Fibroblast of the aortic adventitia (primary cell): ENCODE measurements around the gene BBOX1. TPM values are rescaled to one million over a fixed set of nuclear protein-coding genes. Genes with fewer than 3 reads are reported as not detected.
"Not testable (repeated sequence)": the region's sequence is repeated elsewhere in the genome, so short reads cannot be mapped to it uniquely, and the experiment has no call there.

ENCODE experiments used
- DNase-seq: peaks from one replicate; pipeline ENCODE4 v3.0.0-alpha.2; 2010; ENCODE audit warnings: low read depth
- H3K4me3 ChIP-seq: 2 replicates; pipeline ENCODE4 v1.5.1; 2011; ENCODE audit warnings: low read depth, mild to moderate bottlenecking, control low read depth, low read length, moderate library complexity
- CTCF ChIP-seq: IDR thresholded peaks from 2 replicates; pipeline ENCODE4 v1.5.1; 2011; ENCODE audit warnings: mild to moderate bottlenecking, low read length, control low read depth, inconsistent platforms; ENCODE audit not compliant: insufficient read depth
- total RNA-seq: library from RNA; depleted of rRNA; stranded (reverse); fragments of >200 nt; gene quantifications from 2 replicates; pipeline ENCODE4 v1.2.3, GENCODE V29; 2012; ENCODE audit warnings: low replicate concordance

BBOX1 gene
- total RNA-seq, 1 donor: not detected

DNA sequence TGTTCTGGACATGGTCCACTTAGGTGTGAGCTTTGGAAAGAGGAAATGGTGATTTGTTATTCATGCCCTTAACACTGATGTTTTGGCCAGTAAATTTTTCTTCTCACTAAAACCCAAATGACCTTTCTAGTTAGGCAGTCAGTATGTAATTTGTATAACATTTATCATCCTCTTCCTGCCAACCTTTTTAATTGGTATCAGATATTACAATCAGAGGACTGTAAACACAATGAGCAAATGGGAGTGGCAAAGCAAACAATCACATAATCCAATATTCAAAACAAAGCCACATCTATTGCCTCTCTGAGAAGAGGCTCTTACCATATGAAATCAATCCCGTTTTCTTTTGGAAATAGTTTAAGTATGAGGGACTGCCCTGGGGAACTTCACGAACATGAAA lies 49.1 kb downstream of the BBOX1 start:
- no peak for TF ChIP-seq CTCF
- H3K4me3 ChIP-seq: no peak overlapping the region
- DNase-seq: no peak

GRCh38 chr11:27090357-27090948 lies 49.8 kb downstream of the BBOX1 start:
- H3K4me3 ChIP-seq, DNase-seq: not testable (repeated sequence)

DNA sequence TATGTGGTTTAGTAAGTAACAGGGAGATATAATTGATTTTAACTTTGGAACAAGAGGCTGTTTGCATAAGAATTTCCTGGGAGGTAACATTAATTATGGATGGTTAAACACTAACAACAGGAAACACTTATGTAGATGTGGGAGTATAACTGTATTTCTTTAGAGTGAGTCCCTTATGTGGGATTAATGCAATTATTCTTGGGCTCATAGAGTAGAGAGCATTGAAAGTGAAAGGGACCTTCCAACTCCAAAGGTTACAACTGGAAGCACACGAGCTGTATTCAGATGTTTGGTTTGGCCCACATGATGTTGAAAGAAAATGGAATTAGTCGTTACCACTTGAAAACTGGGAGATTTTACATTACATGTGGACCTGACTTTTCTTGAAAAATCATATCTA lies 53.5 kb downstream of the BBOX1 start:
- no peak for TF ChIP-seq CTCF

DNA sequence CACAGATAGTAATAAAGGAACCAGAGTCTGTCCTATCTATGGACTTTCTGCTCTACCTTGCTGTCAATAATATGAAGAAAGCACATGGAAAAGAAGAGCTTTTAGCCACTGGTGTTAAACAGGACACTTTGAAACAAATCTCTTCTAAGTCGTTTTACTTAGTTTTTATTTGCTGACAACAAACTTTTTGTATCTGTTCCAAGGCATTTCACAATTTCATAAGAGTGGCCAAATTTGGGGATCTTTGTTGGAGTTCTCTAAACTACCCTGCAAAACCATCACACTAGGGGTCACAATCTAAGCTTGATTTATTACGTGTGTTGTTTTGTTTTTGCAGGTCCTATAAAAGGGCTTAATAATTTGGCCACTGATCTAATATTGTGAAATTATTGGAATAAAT lies 54.4 kb downstream of the BBOX1 start:
- TF ChIP-seq CTCF: no peak
- H3K4me3 ChIP-seq: no peak overlapping the region
- DNase-seq: no peak

More for the DNA sequence above, 53.5 kb downstream of the BBOX1 start:
- H3K4me3 ChIP-seq: no peak overlapping the region
- no peak for DNase-seq

- no peak overlapping the region for H3K4me3 ChIP-seq
- DNase-seq: no peak
- no peak for TF ChIP-seq CTCF
Measured at GRCh38 chr11:27095887-27096286, 55.3 kb downstream of the BBOX1 start.

GRCh38 chr11:27097551-27097950 lies 56.9 kb downstream of the BBOX1 start:
- no peak overlapping the region for H3K4me3 ChIP-seq
- TF ChIP-seq CTCF: no peak
- DNase-seq: no peak

DNA sequence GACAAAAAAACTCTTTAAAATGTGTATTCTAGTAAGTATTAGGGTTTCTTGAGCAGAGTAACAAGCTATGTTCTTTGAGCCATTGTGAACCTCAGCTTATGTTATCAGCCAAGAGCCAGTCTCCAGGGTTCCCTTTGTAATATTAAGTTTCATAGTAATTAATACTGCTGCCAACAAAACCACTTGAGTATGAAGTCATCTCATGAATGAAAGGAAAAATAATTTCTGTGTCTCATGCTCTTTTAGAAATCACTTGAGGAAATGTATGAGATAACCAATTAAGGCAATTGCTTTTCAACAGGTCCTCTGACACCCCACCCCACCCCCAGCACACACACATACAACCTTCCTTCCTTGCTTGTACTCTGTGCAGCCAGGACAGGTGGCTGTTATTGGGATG lies 59.9 kb downstream of the BBOX1 start:
- no peak for DNase-seq
- no peak overlapping the region for H3K4me3 ChIP-seq
- TF ChIP-seq CTCF: no peak

- no peak for TF ChIP-seq CTCF
- DNase-seq: no peak
- H3K4me3 ChIP-seq: no peak overlapping the region
Measured at GRCh38 chr11:27107548-27107947, 66.9 kb downstream of the BBOX1 start.
